Ishikawa (cell line): ENCODE measurements around the gene ANGPT4.

Experiments
- CEBPB ChIP-seq: IDR thresholded peaks from 2 replicates; pipeline ENCODE4 v1.6.1; 2012
- CREB1 ChIP-seq: IDR thresholded peaks from 2 replicates; pipeline ENCODE4 v1.6.1; 2012; ENCODE audit warnings: low read depth
- EGR1 ChIP-seq: IDR thresholded peaks from 2 replicates; pipeline ENCODE4 v1.6.1; 2012
- EP300 ChIP-seq: IDR thresholded peaks from 2 replicates; pipeline ENCODE4 v1.6.1; 2012; ENCODE audit warnings: borderline replicate concordance
- FOXM1 ChIP-seq: IDR thresholded peaks from 2 replicates; pipeline ENCODE4 v1.6.1; 2012; ENCODE audit warnings: low read depth, borderline replicate concordance
- MAX ChIP-seq: IDR thresholded peaks from 2 replicates; pipeline ENCODE4 v1.6.1; 2012
- NFIC ChIP-seq: IDR thresholded peaks from 2 replicates; pipeline ENCODE4 v1.6.1; 2012
- RAD21 ChIP-seq: IDR thresholded peaks from 2 replicates; pipeline ENCODE4 v1.6.1; 2012; ENCODE audit warnings: low read depth
- TAF1 ChIP-seq: IDR thresholded peaks from 2 replicates; pipeline ENCODE4 v1.6.1; 2012; ENCODE audit warnings: low read depth, mild to moderate bottlenecking
- TCF12 ChIP-seq: IDR thresholded peaks from 2 replicates; pipeline ENCODE4 v1.6.1; 2012; ENCODE audit warnings: low read depth
- TEAD4 ChIP-seq: IDR thresholded peaks from 2 replicates; pipeline ENCODE4 v1.6.1; 2012
- USF1 ChIP-seq: IDR thresholded peaks from 2 replicates; pipeline ENCODE4 v1.6.1; 2012
- YY1 ChIP-seq: IDR thresholded peaks from 2 replicates; pipeline ENCODE4 v1.6.1; 2012; ENCODE audit warnings: low read depth
- ZBTB7A ChIP-seq: IDR thresholded peaks from 2 replicates; pipeline ENCODE4 v1.6.1; 2012; ENCODE audit warnings: low read depth
- TF ChIP-seq, protein P1 (sequence below): IDR thresholded peaks from 2 replicates; pipeline ENCODE4 v1.6.1; 2012; ENCODE audit warnings: low read depth, mild to moderate bottlenecking

Gene ANGPT4

GRCh38 chr20:905396-905961 lies 10.7 kb downstream of the ANGPT4 start:
- TF ChIP-seq USF1 = no peak

DNA sequence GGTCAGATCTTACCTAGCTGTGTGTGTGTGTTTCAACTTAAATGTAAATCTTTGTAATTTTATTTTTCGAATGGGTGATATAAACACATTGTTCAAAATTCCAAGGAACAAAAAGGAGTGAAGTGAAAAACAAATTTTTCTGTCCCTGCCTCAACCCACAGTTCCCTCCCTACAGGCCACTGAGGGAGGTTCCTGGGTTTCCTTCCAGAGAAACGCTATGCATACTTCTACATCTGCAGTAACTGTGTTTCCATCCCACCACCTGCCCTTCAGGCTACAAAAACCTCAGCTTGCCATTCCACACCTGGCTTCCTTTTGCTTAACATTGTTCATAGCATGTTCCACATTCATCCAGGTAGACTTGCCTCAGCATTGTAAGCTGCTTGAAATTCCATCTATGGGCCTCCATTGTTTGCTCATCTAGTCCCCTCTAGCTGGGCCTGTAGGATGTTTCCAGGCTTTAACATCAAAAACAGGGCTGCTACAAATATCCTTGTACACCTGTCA lies 12.0 kb downstream of the ANGPT4 start:
- TF ChIP-seq, protein P1, sequence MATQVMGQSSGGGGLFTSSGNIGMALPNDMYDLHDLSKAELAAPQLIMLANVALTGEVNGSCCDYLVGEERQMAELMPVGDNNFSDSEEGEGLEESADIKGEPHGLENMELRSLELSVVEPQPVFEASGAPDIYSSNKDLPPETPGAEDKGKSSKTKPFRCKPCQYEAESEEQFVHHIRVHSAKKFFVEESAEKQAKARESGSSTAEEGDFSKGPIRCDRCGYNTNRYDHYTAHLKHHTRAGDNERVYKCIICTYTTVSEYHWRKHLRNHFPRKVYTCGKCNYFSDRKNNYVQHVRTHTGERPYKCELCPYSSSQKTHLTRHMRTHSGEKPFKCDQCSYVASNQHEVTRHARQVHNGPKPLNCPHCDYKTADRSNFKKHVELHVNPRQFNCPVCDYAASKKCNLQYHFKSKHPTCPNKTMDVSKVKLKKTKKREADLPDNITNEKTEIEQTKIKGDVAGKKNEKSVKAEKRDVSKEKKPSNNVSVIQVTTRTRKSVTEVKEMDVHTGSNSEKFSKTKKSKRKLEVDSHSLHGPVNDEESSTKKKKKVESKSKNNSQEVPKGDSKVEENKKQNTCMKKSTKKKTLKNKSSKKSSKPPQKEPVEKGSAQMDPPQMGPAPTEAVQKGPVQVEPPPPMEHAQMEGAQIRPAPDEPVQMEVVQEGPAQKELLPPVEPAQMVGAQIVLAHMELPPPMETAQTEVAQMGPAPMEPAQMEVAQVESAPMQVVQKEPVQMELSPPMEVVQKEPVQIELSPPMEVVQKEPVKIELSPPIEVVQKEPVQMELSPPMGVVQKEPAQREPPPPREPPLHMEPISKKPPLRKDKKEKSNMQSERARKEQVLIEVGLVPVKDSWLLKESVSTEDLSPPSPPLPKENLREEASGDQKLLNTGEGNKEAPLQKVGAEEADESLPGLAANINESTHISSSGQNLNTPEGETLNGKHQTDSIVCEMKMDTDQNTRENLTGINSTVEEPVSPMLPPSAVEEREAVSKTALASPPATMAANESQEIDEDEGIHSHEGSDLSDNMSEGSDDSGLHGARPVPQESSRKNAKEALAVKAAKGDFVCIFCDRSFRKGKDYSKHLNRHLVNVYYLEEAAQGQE = no peak
- TF ChIP-seq MAX (no peak), YY1 (no peak), EP300 (no peak), TAF1 (no peak), RAD21 (no peak), CREB1 (no peak), TEAD4 (no peak), TCF12 (no peak), NFIC (no peak), ZBTB7A (no peak), CEBPB (no peak), FOXM1 (no peak), EGR1 (no peak), USF1 (no peak)

GRCh38 chr20:896501-897025 lies 19.6 kb downstream of the ANGPT4 start:
- TF ChIP-seq MAX (no peak), EGR1 (no peak), TAF1 (no peak), CEBPB (no peak), FOXM1 (no peak), USF1 (no peak), ZBTB7A (no peak), CREB1 (no peak), EP300 (no peak), TCF12 (no peak), RAD21 (no peak), TEAD4 (no peak), YY1 (no peak), NFIC (no peak)
- TF ChIP-seq, protein P1 = no peak

GRCh38 chr20:891706-892080 lies 24.4 kb downstream of the ANGPT4 start:
- TF ChIP-seq CREB1 (no peak), FOXM1 (no peak), YY1 (no peak), EGR1 (no peak), CEBPB (no peak), TCF12 (no peak), USF1 (no peak), NFIC (no peak), EP300 (no peak), MAX (no peak), ZBTB7A (no peak), TAF1 (no peak), TEAD4 (no peak)
- TF ChIP-seq, protein P1 = no peak
